DND-41 (cell line): ENCODE data around the gene TRIM67.

Source experiments
- ATAC-seq: fragments of 200-7000 bp; cut with Tn5 transposase; 3 replicates; pipeline ENCODE4 v1.9.1; 2021; ENCODE audit warnings: low read depth; ENCODE audit not compliant: insufficient read depth
- DNase-seq: peaks from one replicate; pipeline ENCODE4 v3.0.0-alpha.2; 2020
- H2AFZ ChIP-seq: 2 replicates; pipeline ENCODE4 v1.6.0; 2012; ENCODE audit warnings: low read depth, low read length
- H3K27ac ChIP-seq: 2 replicates; pipeline ENCODE4 v1.5.1; 2012; ENCODE audit warnings: low read length, inconsistent platforms
- H3K27me3 ChIP-seq: fragments of 200-600 bp; sonication (generic); 2 replicates; pipeline ENCODE4 v1.6.0; 2012; ENCODE audit warnings: low read length, mild to moderate bottlenecking, inconsistent platforms; ENCODE audit not compliant: insufficient read depth, poor library complexity
- H3K36me3 ChIP-seq: 2 replicates; pipeline ENCODE4 v1.5.1; 2012; ENCODE audit warnings: low read length, inconsistent platforms; ENCODE audit not compliant: insufficient read depth
- H3K4me1 ChIP-seq: 2 replicates; pipeline ENCODE4 v1.5.1; 2012; ENCODE audit warnings: mild to moderate bottlenecking, low read length; ENCODE audit not compliant: insufficient read depth
- H3K4me2 ChIP-seq: 2 replicates; pipeline ENCODE4 v1.6.0; 2012; ENCODE audit warnings: mild to moderate bottlenecking, moderate library complexity, low read length, inconsistent platforms; ENCODE audit not compliant: insufficient read depth
- H3K4me3 ChIP-seq, 2 experiments: fragments of 200-600 bp in 1 of 2; shearing (Covaris generic) in 1 of 2; 2 replicates each; pipeline ENCODE4 v1.5.1; 2012 to 2016; ENCODE audit warnings: inconsistent platforms in 2 of 2, low read length in 2 of 2, mild to moderate bottlenecking in 2 of 2, low read depth in 1 of 2, moderate library complexity in 1 of 2
- H3K79me2 ChIP-seq: 2 replicates; pipeline ENCODE4 v1.6.0; 2012; ENCODE audit warnings: low read length, inconsistent platforms; ENCODE audit not compliant: insufficient read depth
- H3K9ac ChIP-seq: 2 replicates; pipeline ENCODE4 v1.6.0; 2012; ENCODE audit warnings: low read depth, mild to moderate bottlenecking, inconsistent platforms, low read length, moderate library complexity
- H3K9me3 ChIP-seq: 2 replicates; pipeline ENCODE4 v1.5.1; 2012; ENCODE audit warnings: low read length, moderate library complexity, mild to moderate bottlenecking, inconsistent platforms; ENCODE audit not compliant: insufficient read depth, severe bottlenecking
- H4K20me1 ChIP-seq: 2 replicates; pipeline ENCODE4 v1.6.0; 2012; ENCODE audit warnings: low read length; ENCODE audit not compliant: insufficient read depth
- CTCF ChIP-seq: IDR thresholded peaks from 2 replicates; pipeline ENCODE4 v1.5.1; 2012; ENCODE audit warnings: borderline replicate concordance, low read length, moderate library complexity, mild to moderate bottlenecking; ENCODE audit not compliant: poor library complexity, severe bottlenecking; ENCODE audit errors: extremely low read depth
- EZH2 ChIP-seq: IDR thresholded peaks from 3 replicates; pipeline ENCODE4 v1.6.1; 2012; ENCODE audit warnings: borderline replicate concordance, low read depth, mild to moderate bottlenecking, moderate library complexity, low read length, inconsistent platforms; ENCODE audit not compliant: severe bottlenecking

The TRIM67 gene

GRCh38 chr1:231181271-231181670, 19.4 kb downstream of the TRIM67 start:
- Histone ChIP-seq H3K9ac (no peak overlapping the region), H3K4me2 (no peak overlapping the region), H3K9me3 (no peaks in the 10 kb centered on the region), H4K20me1 (no peaks in the 10 kb centered on the region), H3K36me3 (no peaks in the 10 kb centered on the region), H3K27me3 (peaks cover 11% of the 10 kb centered on the region), H3K4me3 (no peak overlapping the region), H3K27ac (no peak overlapping the region), H2AFZ (no peak overlapping the region), H3K4me1 (no peaks in the 10 kb centered on the region), H3K79me2 (no peaks in the 10 kb centered on the region)
- ATAC-seq (no peak), DNase-seq (no peak)
- no peak for TF ChIP-seq CTCF
- TF ChIP-seq EZH2 = no peak

DNA sequence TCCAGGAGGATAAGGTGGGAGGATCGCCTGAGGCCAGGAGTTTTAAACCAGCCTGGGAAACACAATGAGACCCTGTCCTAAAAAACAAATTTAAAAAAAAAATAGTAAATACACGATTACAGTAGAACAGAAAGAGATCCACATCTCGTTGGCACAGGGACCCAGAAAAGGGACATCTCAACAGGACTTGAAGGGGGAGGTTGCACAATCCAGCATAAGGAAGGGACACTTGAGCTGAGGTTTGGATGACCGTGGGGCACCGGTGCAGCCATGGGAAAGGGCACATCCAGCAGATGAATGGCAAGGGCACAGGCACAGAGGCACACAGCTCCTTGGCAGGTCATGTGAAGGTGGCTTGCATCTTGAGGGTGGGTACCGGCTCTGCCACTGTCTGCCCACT, 20.5 kb downstream of the TRIM67 start:
- no peak overlapping the region for H3K27ac ChIP-seq
- no peak overlapping the region for H3K4me2 ChIP-seq
- no peak overlapping the region for H3K4me3 ChIP-seq
- no peak overlapping the region for H3K9ac ChIP-seq
- no peak for TF ChIP-seq EZH2
- TF ChIP-seq CTCF = no peak
- H4K20me1 ChIP-seq = no peaks in the 10 kb centered on the region
- H3K36me3 ChIP-seq = no peaks in the 10 kb centered on the region
- H3K79me2 ChIP-seq = no peaks in the 10 kb centered on the region
- DNase-seq = no peak
- H2AFZ ChIP-seq = no peak overlapping the region
- no peak for ATAC-seq
- no peaks in the 10 kb centered on the region for H3K9me3 ChIP-seq
- peaks cover 14% of the 10 kb centered on the region for H3K27me3 ChIP-seq
- H3K4me1 ChIP-seq = no peaks in the 10 kb centered on the region

GRCh38 chr1:231183639-231184590, 22.1 kb downstream of the TRIM67 start:
- no peak for DNase-seq
- Histone ChIP-seq H2AFZ (no peak overlapping the region), H3K9ac (no peak overlapping the region), H3K27me3 (peaks cover 17% of the 10 kb centered on the region), H3K4me1 (no peaks in the 10 kb centered on the region), H3K4me2 (no peak overlapping the region), H3K27ac (no peak overlapping the region), H3K9me3 (no peaks in the 10 kb centered on the region), H3K4me3 (no peak overlapping the region), H3K79me2 (no peaks in the 10 kb centered on the region), H4K20me1 (no peaks in the 10 kb centered on the region), H3K36me3 (no peaks in the 10 kb centered on the region)
- TF ChIP-seq EZH2 (no peak), CTCF (no peak)
- ATAC-seq = no peak
